H9 (cell line): ENCODE data around the gene MAP1LC3C. TPM values are rescaled to one million over a fixed set of nuclear protein-coding genes. Genes with fewer than 3 reads are reported as not detected.

ENCODE experiments used
- DNase-seq: peaks from one replicate; pipeline ENCODE4 v3.0.0-alpha.2; 2017
- H2AFZ ChIP-seq: one replicate; pipeline ENCODE4 v1.6.1; 2013; ENCODE audit warnings: mild to moderate bottlenecking, low read length, control low read depth, moderate library complexity
- H2AK5ac ChIP-seq: 2 replicates; pipeline ENCODE4 v1.6.1; 2013; ENCODE audit warnings: low read length, control low read depth, mixed read lengths; ENCODE audit not compliant: insufficient read length
- H2BK120ac ChIP-seq: one replicate; pipeline ENCODE4 v1.6.1; 2013; ENCODE audit warnings: low read depth, mild to moderate bottlenecking, low read length, control low read depth, inconsistent platforms; ENCODE audit not compliant: poor library complexity, severe bottlenecking
- H2BK12ac ChIP-seq: 2 replicates; pipeline ENCODE4 v1.6.1; 2013; ENCODE audit warnings: low read length, control low read depth, mixed read lengths, low read depth; ENCODE audit not compliant: insufficient read length
- H2BK15ac ChIP-seq: 2 replicates; pipeline ENCODE4 v1.6.1; 2013; ENCODE audit warnings: low read depth, low read length, control low read depth
- H2BK20ac ChIP-seq: one replicate; pipeline ENCODE4 v1.6.1; 2013; ENCODE audit warnings: low read depth, mild to moderate bottlenecking, low read length, control low read depth, inconsistent platforms; ENCODE audit not compliant: poor library complexity, severe bottlenecking
- H2BK5ac ChIP-seq: 2 replicates; pipeline ENCODE4 v1.6.1; 2013; ENCODE audit warnings: low read length, control low read depth, mixed read lengths; ENCODE audit not compliant: insufficient read length
- H3K14ac ChIP-seq: 2 replicates; pipeline ENCODE4 v1.6.1; 2013; ENCODE audit warnings: low read length, control low read depth; ENCODE audit not compliant: insufficient read depth
- H3K18ac ChIP-seq: 2 replicates; pipeline ENCODE4 v1.6.1; 2013; ENCODE audit warnings: low read depth, mild to moderate bottlenecking, mixed read lengths, low read length, control low read depth; ENCODE audit not compliant: insufficient read length
- H3K23ac ChIP-seq: 2 replicates; pipeline ENCODE4 v1.6.1; 2013; ENCODE audit warnings: low read length, control low read depth, mixed read lengths, low read depth; ENCODE audit not compliant: insufficient read length
- H3K23me2 ChIP-seq: 2 replicates; pipeline ENCODE4 v1.6.1; 2013; ENCODE audit warnings: low read depth, mild to moderate bottlenecking, mixed read lengths, low read length, control low read depth; ENCODE audit not compliant: insufficient read length, poor library complexity, severe bottlenecking
- H3K27ac ChIP-seq: 2 replicates; pipeline ENCODE4 v1.5.1; 2013; ENCODE audit warnings: low read length, control low read depth, mixed read lengths, low read depth; ENCODE audit not compliant: insufficient read length
- H3K27me3 ChIP-seq: 2 replicates; pipeline ENCODE4 v1.6.1; 2013; ENCODE audit warnings: low read length, control low read depth, inconsistent platforms; ENCODE audit not compliant: insufficient read depth
- H3K4ac ChIP-seq: 2 replicates; pipeline ENCODE4 v1.6.1; 2013; ENCODE audit warnings: low read depth, mild to moderate bottlenecking, control low read depth, inconsistent platforms, low read length, moderate library complexity
- H3K4me1 ChIP-seq: 2 replicates; pipeline ENCODE4 v1.6.1; 2013; ENCODE audit warnings: low read length, control low read depth, inconsistent platforms; ENCODE audit not compliant: insufficient read depth
- H3K4me2 ChIP-seq: 2 replicates; pipeline ENCODE4 v1.6.1; 2013; ENCODE audit warnings: low read length, control low read depth, mixed read lengths; ENCODE audit not compliant: insufficient read length, insufficient read depth
- H3K56ac ChIP-seq: 2 replicates; pipeline ENCODE4 v1.6.1; 2013; ENCODE audit warnings: low read depth, mild to moderate bottlenecking, mixed read lengths, low read length, control low read depth; ENCODE audit not compliant: insufficient read length
- H3K79me1 ChIP-seq: 2 replicates; pipeline ENCODE4 v1.6.1; 2013; ENCODE audit warnings: low read depth, mild to moderate bottlenecking, moderate library complexity, low read length, control low read depth, inconsistent platforms; ENCODE audit not compliant: insufficient read depth, poor library complexity, severe bottlenecking
- H3K79me2 ChIP-seq: 2 replicates; pipeline ENCODE4 v1.6.1; 2013; ENCODE audit warnings: low read length, control low read depth, inconsistent platforms; ENCODE audit not compliant: insufficient read depth
- H3K9ac ChIP-seq: 2 replicates; pipeline ENCODE4 v1.6.1; 2013; ENCODE audit warnings: low read length, control low read depth, mixed read lengths; ENCODE audit not compliant: insufficient read length; ENCODE audit errors: extremely low read depth
- H3K9me3 ChIP-seq: one replicate; pipeline ENCODE4 v1.6.1; 2013; ENCODE audit warnings: low read depth, low read length, inconsistent platforms; ENCODE audit not compliant: control insufficient read depth
- H3T11ph ChIP-seq: one replicate; pipeline ENCODE4 v1.6.1; 2013; ENCODE audit warnings: mild to moderate bottlenecking, low read length, control low read depth, inconsistent platforms
- H4K20me1 ChIP-seq: one replicate; pipeline ENCODE4 v1.6.1; 2013; ENCODE audit not compliant: control insufficient read depth, insufficient read length, insufficient read depth
- H4K5ac ChIP-seq: 2 replicates; pipeline ENCODE4 v1.6.1; 2013; ENCODE audit warnings: low read depth, mild to moderate bottlenecking, mixed read lengths, low read length, control low read depth; ENCODE audit not compliant: insufficient read length
- H4K8ac ChIP-seq: replicated peaks from 2 replicates; pipeline ENCODE4 v1.6.1; 2013; ENCODE audit warnings: low read length, control low read depth, mixed read lengths, low read depth; ENCODE audit not compliant: insufficient read length
- H4K91ac ChIP-seq: 2 replicates; pipeline ENCODE4 v1.6.1; 2013; ENCODE audit warnings: low read depth, mild to moderate bottlenecking, moderate library complexity, mixed read lengths, low read length, control low read depth; ENCODE audit not compliant: insufficient read length
- H3K27ac Mint-ChIP-seq, 3 experiments: 2 replicates in 2 of 3; 3 replicates in 1 of 3; pipeline ENCODE4 v1.8.0; 2020 to 2021; ENCODE audit warnings: mixed read lengths in 3 of 3, mild to moderate bottlenecking in 1 of 3, moderate library complexity in 1 of 3
- H3K27me3 Mint-ChIP-seq: 2 replicates; pipeline ENCODE4 v1.8.0; 2021; ENCODE audit warnings: low read depth, mild to moderate bottlenecking, moderate library complexity, mixed read lengths
- H3K36me3 Mint-ChIP-seq, 3 experiments: 2 replicates in 2 of 3; 3 replicates in 1 of 3; pipeline ENCODE4 v1.8.0; 2020 to 2021; ENCODE audit warnings: low read depth in 3 of 3, mixed read lengths in 3 of 3; ENCODE audit not compliant: insufficient read depth in 1 of 3
- H3K4me1 Mint-ChIP-seq, 2 experiments: 2 replicates each; pipeline ENCODE4 v1.8.0; 2020; ENCODE audit warnings: mixed read lengths in 2 of 2
- H3K4me3 Mint-ChIP-seq, 2 experiments: 2 replicates in 1 of 2; 3 replicates in 1 of 2; pipeline ENCODE4 v1.8.0; 2020 to 2021; ENCODE audit warnings: mild to moderate bottlenecking in 2 of 2, mixed read lengths in 2 of 2, moderate library complexity in 1 of 2
- H3K9me3 Mint-ChIP-seq, 2 experiments: 2 replicates in 1 of 2; 3 replicates in 1 of 2; pipeline ENCODE4 v1.8.0; 2020; ENCODE audit warnings: mild to moderate bottlenecking in 2 of 2, mixed read lengths in 2 of 2, moderate library complexity in 1 of 2
- WGBS: extraction: QIAGEN DNeasy Blood & Tissue Kit; methylation state at CpG from one replicate; pipeline ENCODE4 v1.1.7; 2013; ENCODE audit warnings: missing lambda C conversion rate, low lambda C conversion rate, mixed read lengths; ENCODE audit not compliant: insufficient read length; ENCODE audit errors: extremely low coverage; 5-methylcytosine and 5-hydroxymethylcytosine counted together
- total RNA-seq: library from RNA; stranded (reverse); gene quantifications from 2 replicates; pipeline ENCODE4 v1.2.1, GENCODE V29; 2021
- TF ChIP-seq, protein P1 (sequence below): fragments of 200-600 bp; sonication (generic); conservative IDR thresholded peaks from 3 replicates; pipeline ENCODE4 v1.8.0; 2021; ENCODE audit warnings: antibody characterized with exemption, mild to moderate bottlenecking

MAP1LC3C gene
- total RNA-seq, 1 experiment from 2014 or later: 3.6 TPM

DNA sequence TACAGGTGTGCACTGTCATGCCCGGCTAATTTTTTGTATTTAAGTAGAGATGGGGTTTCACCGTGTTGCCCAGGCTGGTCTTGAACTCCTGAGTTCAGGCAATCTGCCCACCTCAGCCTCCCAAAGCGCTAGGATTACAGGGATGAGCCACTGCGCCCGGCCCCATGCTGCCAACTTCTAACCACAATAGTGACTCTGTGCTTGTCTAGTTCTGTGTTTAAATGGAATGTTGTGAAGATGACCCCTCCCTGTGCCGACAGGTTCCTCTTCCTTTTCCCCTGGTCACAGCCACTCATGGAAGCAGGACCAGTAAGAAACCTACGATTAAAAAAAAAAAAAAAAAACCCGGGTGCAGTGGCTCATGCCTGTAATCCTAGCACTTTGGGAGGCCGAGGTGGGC lies 4.7 kb downstream of the MAP1LC3C start:
- H3K27me3 ChIP-seq: no peaks in the 10 kb centered on the region
- H4K20me1 ChIP-seq: no peaks in the 10 kb centered on the region
- H3K14ac ChIP-seq: no peak overlapping the region
- H3K4me1 Mint-ChIP-seq: peaks cover 5 to 20% of the 10 kb centered on the region in 2 experiments
- no peaks in the 10 kb centered on the region for H3K79me2 ChIP-seq
- no peaks in the 10 kb centered on the region for H3K9me3 Mint-ChIP-seq
- no peak for DNase-seq
- no peaks in the 10 kb centered on the region for H3K36me3 Mint-ChIP-seq
- H3K27me3 Mint-ChIP-seq: peaks cover 4% of the 10 kb centered on the region; the same call in 1 of the 2 replicates
- H2BK15ac ChIP-seq: no peak overlapping the region
- H3T11ph ChIP-seq: no peak overlapping the region
- H3K23me2 ChIP-seq: peaks cover 5% of the 10 kb centered on the region
- no peak overlapping the region for H2BK20ac ChIP-seq
- H3K18ac ChIP-seq: no peak overlapping the region
- H3K9ac ChIP-seq: no peak overlapping the region
- H3K27ac Mint-ChIP-seq: no peak overlapping the region
- no peak overlapping the region for H4K8ac ChIP-seq
- no peak overlapping the region for H4K91ac ChIP-seq
- no peaks in the 10 kb centered on the region for H3K79me1 ChIP-seq
- no peak overlapping the region for H3K4ac ChIP-seq
- no peak overlapping the region for H2BK5ac ChIP-seq
- WGBS: no CpG with 5 or more reads among the region's 9 CpGs
- H2BK120ac ChIP-seq: no peak overlapping the region
- H3K23ac ChIP-seq: no peak overlapping the region
- no peak overlapping the region for H3K56ac ChIP-seq
- TF ChIP-seq, protein P1, sequence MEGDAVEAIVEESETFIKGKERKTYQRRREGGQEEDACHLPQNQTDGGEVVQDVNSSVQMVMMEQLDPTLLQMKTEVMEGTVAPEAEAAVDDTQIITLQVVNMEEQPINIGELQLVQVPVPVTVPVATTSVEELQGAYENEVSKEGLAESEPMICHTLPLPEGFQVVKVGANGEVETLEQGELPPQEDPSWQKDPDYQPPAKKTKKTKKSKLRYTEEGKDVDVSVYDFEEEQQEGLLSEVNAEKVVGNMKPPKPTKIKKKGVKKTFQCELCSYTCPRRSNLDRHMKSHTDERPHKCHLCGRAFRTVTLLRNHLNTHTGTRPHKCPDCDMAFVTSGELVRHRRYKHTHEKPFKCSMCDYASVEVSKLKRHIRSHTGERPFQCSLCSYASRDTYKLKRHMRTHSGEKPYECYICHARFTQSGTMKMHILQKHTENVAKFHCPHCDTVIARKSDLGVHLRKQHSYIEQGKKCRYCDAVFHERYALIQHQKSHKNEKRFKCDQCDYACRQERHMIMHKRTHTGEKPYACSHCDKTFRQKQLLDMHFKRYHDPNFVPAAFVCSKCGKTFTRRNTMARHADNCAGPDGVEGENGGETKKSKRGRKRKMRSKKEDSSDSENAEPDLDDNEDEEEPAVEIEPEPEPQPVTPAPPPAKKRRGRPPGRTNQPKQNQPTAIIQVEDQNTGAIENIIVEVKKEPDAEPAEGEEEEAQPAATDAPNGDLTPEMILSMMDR: no peak
- H2AK5ac ChIP-seq: no peak overlapping the region
- H3K4me3 Mint-ChIP-seq: no peak overlapping the region
- no peak overlapping the region for H2AFZ ChIP-seq
- no peak overlapping the region for H3K27ac ChIP-seq
- H3K4me2 ChIP-seq: no peak overlapping the region
- H3K4me1 ChIP-seq: peaks cover 2% of the 10 kb centered on the region; the same call in 1 of the 2 replicates
- no peak overlapping the region for H4K5ac ChIP-seq
- H3K9me3 ChIP-seq: no peaks in the 10 kb centered on the region
- H2BK12ac ChIP-seq: no peak overlapping the region
